IPS DF 19.7 (cell line): ENCODE measurements around the gene CPT1B.
"Not testable (repeated sequence)": the region's sequence is repeated elsewhere in the genome, so short reads cannot be mapped to it uniquely, and the experiment has no call there.

Source experiments
- DNase-seq: peaks from one replicate; pipeline ENCODE4 v3.0.0-alpha.2; 2013; ENCODE audit warnings: low read depth, low spot score

Gene CPT1B

DNA sequence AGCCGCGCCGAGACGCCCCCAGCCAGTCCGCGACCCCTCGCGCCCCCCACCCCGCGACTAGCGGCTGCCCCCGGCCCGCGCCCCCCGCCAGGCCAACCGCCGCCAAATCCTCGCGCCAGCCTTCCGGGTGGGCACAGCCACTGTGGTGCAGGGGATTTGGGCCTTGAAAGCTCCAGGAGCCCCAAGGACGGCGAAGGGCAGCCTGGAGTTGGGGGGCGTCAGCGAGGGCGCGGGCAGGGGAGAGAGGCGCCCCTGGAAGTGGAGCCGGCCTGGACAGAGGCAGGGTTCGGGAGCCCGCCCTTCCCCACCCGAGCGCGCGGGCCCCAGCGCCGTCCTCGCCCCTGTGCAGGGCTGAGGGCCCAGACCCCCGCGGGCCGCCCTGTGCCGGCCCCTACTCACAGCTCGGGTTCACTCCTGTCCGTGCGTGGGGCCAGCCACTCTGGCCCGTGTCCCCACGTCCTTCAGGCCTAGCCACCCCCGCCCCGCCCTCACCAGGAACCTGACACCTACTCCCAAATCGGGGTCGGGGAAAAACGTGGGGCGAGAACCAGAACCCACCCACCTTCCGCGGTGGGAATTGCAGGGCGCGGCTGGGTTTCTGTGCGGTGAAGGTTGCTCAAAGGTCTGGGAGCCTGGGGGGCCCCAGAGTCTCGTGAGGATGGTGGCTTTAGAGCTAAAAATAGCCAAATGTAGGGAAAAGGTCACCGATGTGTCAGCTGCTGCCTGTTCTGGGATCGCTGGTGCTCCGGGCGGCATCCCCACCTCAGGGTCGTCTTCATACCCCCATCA lies at the start of gene CPT1B:
CPT1B (minus strand) TSS at position 441 of the 789 bp plus-strand sequence. CDS start 512 bp downstream, outside the sequence.
- no peak for DNase-seq

GRCh38 chr22:50626850-50627641 lies 48.8 kb upstream of the CPT1B start:
- no peak for DNase-seq

DNA sequence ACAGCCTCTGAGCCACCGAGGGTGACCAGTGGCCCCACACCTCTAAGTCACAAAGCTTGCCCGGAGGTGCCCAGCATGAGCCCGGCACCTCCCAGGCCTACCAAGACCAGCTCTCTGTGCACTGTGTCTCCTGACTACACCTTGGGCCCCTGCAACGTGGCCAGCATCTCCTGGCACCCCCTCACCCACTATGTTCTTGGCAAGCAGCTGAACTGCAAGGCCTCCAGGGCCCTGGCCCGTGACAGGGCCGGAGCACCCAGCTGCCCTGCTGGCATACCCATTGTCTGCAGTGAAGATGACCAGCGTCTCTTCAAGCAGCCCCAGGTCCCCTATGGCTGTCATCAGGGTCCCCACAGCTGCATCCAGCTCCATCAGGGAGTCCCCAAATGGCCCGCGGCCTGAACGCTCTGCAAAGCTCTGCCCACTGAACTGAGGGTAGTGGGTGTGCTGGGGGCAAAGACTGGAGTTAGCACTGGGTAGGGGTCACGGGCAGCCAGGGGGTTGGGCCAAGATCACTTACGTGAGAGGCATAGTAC lies 48.2 kb upstream of the CPT1B start:
- DNase-seq: no peak

GRCh38 chr22:50625568-50626313 lies 47.5 kb upstream of the CPT1B start:
- no peak for DNase-seq

DNA sequence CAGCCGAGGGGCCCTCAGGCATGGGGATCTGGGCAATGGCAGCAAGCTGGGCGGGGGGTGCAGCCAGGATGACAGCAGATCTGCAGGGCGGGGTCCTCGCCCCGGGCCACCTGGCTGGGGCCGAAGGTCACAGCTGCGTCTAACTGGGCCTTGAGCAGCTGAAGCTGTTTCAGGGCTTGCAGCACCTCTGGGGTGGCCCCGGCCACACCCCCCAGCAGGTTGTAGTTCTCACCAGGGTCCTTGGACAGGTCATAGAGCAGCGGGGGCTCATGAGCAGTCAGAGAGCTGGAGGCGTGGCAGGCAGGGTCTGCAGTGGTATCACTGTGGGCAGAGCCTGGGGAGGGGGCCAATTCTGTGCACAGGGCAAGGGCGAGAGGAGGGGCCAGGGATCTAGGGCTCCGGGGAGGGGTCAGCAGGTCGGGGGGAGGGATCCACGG lies 46.9 kb upstream of the CPT1B start:
- no peak for DNase-seq

DNA sequence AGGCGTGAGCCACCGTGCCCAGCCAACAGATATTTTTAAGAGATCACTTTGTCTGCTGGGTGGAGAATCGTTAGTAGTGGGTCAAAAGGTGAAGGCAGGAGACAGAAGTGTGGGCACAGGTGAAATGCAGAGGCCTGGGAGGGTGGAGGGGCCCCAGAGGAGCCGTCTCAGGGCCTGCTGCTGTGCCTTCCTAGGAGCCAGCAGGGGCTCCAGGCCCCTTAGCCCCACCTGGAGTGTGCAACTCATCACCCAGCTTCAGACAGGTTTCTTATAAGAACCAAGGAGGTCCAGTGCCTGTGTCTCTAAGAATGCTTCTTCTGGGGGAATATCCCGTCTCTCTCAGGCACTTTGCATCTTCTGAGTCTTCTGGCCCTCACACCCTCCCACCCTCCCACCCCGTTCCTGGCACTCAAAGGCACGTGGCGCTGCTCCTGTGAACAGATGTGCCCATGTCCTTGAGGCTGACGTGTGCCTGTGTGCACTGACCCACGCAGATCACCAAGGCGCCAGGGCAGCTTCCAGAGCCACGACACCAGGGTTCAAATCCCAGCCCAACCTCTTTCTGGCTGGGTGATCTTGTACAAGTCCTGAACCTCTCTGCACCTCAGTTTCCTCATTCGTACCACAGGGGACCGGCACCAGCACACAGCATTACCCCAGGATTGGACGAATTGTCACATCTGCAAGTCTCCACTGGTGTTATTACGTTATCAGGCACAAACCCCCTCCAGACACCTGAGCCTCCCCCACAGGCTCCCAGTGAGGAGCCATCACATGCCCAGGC lies 46.3 kb upstream of the CPT1B start:
- DNase-seq: no peak

GRCh38 chr22:50622723-50623327 lies 44.6 kb upstream of the CPT1B start:
- DNase-seq: no peak

- no peak for DNase-seq
Observed at GRCh38 chr22:50621948-50622722, 43.9 kb upstream of the CPT1B start.

- DNase-seq: no peak
Observed at GRCh38 chr22:50621356-50621880, 43.2 kb upstream of the CPT1B start.

GRCh38 chr22:50620593-50621355 lies 42.5 kb upstream of the CPT1B start:
- no peak for DNase-seq

- DNase-seq: not testable (repeated sequence)
Observed at GRCh38 chr22:50614296-50614695, 36.1 kb upstream of the CPT1B start.

DNA sequence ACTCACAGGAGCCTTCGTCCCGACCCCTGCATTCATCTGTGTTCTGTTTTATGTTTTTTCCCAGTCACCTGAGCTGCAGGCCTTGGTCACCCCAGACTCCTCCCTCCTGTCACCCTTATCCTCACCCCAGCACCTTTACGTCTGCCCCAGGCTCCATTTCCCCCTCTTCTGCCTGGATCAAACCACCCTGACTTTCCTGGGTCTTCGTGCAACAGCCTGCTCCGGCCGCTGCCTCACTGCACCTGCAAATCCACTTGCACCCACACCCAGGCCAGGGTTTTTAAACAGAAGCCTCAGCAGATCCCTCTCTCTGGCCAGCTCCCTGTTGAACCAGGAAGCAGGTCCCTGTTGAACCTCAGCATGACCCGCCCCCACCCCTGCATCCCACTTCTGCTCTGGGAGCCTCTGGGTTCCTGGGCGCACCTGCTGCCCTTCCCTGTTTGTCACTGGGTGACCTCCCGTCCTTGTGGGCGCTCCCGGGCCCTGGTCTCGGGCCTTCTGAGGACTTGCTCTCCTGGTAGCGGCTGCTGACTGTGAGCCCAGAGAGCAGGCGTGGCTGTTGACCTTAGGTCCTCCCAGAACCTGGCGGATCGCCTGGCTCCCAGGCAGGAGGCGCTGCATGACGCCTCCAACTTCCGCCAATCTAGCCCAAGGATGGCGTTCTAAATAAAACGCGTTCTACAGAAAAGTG lies 35.2 kb upstream of the CPT1B start:
- no peak for DNase-seq

DNA sequence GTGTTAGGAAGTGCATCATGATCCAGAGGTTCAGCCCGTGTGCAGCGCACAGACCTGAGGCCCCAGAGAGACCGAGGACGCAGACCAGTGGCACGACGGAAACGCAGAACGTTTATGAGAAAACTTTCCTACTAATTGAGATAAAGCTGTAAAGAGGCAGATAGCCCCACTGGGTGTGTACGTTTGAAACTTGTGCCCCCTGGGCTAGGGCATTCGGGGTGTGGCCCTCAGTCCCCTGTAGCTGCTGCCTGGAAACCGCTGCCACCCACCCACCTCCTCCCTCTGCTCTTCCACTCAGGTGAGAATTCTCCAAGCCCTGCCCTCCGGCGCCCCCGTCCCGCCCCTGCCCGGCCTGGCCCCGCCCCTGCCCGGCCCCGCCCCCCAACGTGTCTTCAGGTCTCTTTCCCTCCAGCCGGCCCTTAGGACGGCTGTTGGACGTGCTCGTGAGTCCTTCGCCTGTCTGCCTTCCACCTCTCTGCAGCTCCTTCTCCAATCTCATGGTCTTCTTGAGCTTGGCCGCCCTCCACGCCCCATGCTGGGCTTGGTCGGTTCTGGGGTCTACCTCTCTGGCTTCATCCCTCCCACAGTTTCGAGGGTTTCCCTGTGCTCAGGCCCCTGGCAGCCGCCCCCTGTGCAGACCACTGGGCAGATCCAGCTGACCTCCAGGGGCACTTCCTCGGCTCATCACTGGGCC lies 34.4 kb upstream of the CPT1B start:
- DNase-seq: no peak

- no peak for DNase-seq
Observed at GRCh38 chr22:50612168-50612527, 33.9 kb upstream of the CPT1B start.

DNA sequence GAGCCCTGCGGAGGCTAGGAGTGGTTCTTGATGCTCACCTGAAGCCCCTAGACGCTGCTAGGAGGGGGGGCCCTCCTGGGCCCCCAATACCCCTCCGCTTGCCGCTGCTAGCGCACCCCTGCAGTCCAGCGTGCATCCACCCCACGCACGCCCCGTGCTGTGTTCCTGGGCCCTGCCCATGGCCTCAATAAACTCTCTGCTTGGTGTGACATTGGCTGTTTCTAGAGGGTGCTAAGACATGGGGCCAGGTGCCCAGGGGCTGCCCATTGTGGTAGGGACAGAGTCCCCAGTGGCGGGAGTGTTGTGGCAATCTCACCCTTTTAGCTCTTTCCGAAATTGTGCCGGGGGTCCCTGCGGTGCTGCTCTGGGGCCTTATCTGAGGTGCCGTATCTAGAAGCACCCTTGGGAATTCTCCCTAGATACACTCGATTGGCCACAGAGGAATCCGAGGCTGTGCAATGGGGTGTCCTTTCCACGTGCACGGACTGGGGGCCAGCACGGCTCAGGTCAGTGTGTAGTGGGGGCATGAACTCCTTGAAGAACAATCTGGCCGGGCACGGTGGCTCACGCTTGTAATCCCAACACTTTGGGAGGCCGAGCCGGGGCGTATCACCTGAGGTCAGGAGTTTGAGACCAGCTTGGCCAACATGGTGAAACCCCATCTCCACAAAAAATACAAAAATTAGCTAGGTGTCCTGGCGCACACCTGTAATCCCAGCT lies 33.3 kb upstream of the CPT1B start:
- no peak for DNase-seq

DNA sequence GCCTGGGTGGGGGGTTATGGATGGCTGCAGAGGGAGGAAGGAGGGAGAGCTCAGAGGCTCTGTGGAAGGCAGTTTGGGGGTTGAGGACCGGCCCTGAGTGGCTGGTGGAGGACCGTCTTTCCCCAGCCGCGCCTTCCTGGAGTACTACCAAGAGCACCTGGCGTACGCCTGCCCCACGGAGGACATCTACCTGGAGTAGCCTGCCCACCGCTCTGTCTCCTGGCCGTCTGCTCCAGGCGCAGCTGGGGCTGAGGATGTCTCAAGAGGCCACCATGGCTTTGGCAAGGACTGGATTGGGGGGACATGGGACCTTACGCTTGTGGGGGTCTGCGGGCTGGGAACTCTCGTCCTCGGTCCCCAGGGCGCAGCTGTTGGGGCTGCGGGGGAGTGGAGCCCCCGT lies 32.4 kb upstream of the CPT1B start:
- DNase-seq: no peak

DNA sequence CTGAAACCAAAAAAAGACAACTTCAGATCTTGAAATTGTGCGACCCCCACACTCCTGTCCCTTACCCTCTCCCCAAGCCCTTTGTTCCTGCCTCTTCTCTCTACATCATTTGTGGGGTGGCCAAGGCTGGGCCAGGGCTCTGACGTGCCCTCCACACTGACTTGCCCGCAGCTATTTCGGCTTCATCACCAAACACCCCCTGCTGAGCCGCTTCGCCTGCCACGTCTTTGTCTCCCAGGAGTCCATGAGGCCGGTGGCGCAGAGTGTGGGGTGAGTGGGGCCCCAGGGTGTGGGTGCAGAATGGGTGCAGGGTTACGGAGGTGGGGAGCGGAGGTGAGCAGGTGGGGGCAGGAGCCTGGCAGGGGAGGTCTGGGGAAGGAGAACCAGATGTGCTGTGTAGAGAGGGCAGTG lies 31.8 kb upstream of the CPT1B start:
- no peak for DNase-seq
